Endothelial cell (in vitro differentiated cells): Measurements from ENCODE around the gene PARD6A. TPM values are rescaled to one million over a fixed set of nuclear protein-coding genes. Genes with fewer than 3 reads are reported as not detected.
A peak's percentile ranks its signal among the peaks of the same experiment; 100 is the strongest.

Experiments used
- DNase-seq: peaks from one replicate; pipeline ENCODE4 v3.0.0; 2021; ENCODE audit warnings: low spot score
- H3K27ac Mint-ChIP-seq: one replicate; pipeline ENCODE4 v1.8.0; 2021; ENCODE audit warnings: mixed read lengths, inconsistent platforms; ENCODE audit not compliant: unreplicated experiment
- H3K27me3 Mint-ChIP-seq: one replicate; pipeline ENCODE4 v1.8.0; 2021; ENCODE audit warnings: mild to moderate bottlenecking, moderate library complexity, mixed read lengths, inconsistent platforms; ENCODE audit not compliant: unreplicated experiment
- H3K36me3 Mint-ChIP-seq: one replicate; pipeline ENCODE4 v1.8.0; 2021; ENCODE audit warnings: mild to moderate bottlenecking, low read depth, mixed read lengths, inconsistent platforms; ENCODE audit not compliant: unreplicated experiment
- H3K4me1 Mint-ChIP-seq: one replicate; pipeline ENCODE4 v1.8.0; 2021; ENCODE audit warnings: mild to moderate bottlenecking, mixed read lengths, inconsistent platforms; ENCODE audit not compliant: unreplicated experiment
- H3K4me3 Mint-ChIP-seq: one replicate; pipeline ENCODE4 v1.8.0; 2021; ENCODE audit warnings: mild to moderate bottlenecking, mixed read lengths, inconsistent platforms; ENCODE audit not compliant: unreplicated experiment
- H3K9me3 Mint-ChIP-seq: one replicate; pipeline ENCODE4 v1.8.0; 2021; ENCODE audit warnings: mixed read lengths, inconsistent platforms; ENCODE audit not compliant: unreplicated experiment
- CTCF ChIP-seq: fragments of 200-600 bp; sonication (generic); IDR thresholded peaks from one replicate; pipeline ENCODE4 v1.5.0; 2021; ENCODE audit warnings: antibody characterized with exemption; ENCODE audit not compliant: unreplicated experiment
- total RNA-seq: library from RNA; stranded (reverse); fragmentation: NEBNext Ultra II Directional; extraction: Animal tissue kit (Norgen Biotek cat#: 25700); gene quantifications from one replicate; pipeline ENCODE4 v1.2.1, GENCODE V29; 2021; ENCODE audit not compliant: unreplicated experiment

Gene PARD6A
- total RNA-seq, 1 donor from 2014 or later, result 1.2 TPM

DNA sequence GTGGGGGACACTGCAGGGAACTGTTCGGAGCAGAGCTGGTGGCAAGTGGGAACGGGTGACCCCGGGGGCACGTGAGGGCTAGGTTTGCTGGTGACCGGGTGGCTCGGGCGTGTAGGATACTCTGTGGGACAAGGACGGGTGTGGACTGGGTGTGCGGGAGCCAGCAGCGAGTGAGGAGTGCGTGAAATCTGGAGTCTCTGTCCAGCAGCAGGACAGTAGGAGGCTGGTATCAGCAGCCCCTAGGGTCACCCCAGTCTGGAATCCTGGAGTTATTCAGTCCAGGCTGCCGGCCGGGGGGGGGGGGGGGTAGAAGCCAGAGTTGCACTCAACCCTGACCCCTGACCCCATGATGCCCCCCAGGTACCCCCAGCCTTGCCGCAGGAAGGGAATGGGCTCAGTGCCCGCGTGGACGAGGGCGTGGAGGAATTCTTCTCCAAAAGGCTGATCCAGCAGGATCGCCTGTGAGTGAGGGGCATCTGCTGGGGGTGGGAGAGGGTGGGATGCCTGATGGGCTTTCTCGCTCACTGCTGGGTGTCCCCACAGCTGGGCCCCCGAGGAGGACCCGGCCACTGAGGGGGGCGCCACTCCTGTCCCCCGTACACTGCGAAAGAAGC, 6.9 kb upstream of the PARD6A start:
- no peaks in the 10 kb centered on the region for H3K9me3 Mint-ChIP-seq
- DNase-seq, result no peak
- H3K27ac Mint-ChIP-seq, result no peak overlapping the region
- peak overlapping the region; percentile 78 for H3K4me3 Mint-ChIP-seq
- peaks cover 29% of the 10 kb centered on the region for H3K27me3 Mint-ChIP-seq
- H3K4me1 Mint-ChIP-seq, result peaks cover 9% of the 10 kb centered on the region
- no peak for TF ChIP-seq CTCF
- peaks cover 14% of the 10 kb centered on the region for H3K36me3 Mint-ChIP-seq

GRCh38 chr16:67654403-67654911, 6.3 kb upstream of the PARD6A start:
- no peak overlapping the region for H3K4me3 Mint-ChIP-seq
- no peak for DNase-seq
- H3K4me1 Mint-ChIP-seq, result peaks cover 9% of the 10 kb centered on the region
- H3K36me3 Mint-ChIP-seq, result peaks cover 14% of the 10 kb centered on the region
- TF ChIP-seq CTCF, result no peak
- no peak overlapping the region for H3K27ac Mint-ChIP-seq
- peaks cover 33% of the 10 kb centered on the region for H3K27me3 Mint-ChIP-seq
- H3K9me3 Mint-ChIP-seq, result no peaks in the 10 kb centered on the region

DNA sequence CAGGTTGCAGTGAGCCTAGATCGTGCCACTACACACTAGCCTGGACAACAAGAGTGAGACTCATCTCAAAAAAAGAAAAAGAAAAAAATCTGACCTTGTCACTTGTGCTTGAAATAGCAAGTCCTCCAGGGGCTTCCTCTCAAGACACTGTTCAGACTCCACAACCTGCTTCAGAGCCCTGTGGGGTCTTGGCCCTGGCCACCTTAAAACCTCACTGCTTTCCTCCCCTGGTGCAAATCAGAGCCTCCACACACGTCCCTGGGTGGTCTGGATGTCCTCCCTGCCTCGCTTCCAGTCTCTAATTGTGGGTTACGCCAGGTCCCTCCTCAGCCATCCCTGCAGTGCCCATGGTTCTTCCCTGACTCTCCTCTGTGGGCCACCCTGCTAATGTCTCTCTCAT, 5.4 kb upstream of the PARD6A start:
- H3K27me3 Mint-ChIP-seq, result peaks cover 31% of the 10 kb centered on the region
- peak overlapping the region; percentile 9 for H3K27ac Mint-ChIP-seq
- H3K4me3 Mint-ChIP-seq, result peak overlapping the region; percentile 61
- H3K36me3 Mint-ChIP-seq, result peaks cover 12% of the 10 kb centered on the region
- H3K4me1 Mint-ChIP-seq, result peaks cover 6% of the 10 kb centered on the region
- H3K9me3 Mint-ChIP-seq, result no peaks in the 10 kb centered on the region
- TF ChIP-seq CTCF, result no peak
- DNase-seq, result no peak

DNA sequence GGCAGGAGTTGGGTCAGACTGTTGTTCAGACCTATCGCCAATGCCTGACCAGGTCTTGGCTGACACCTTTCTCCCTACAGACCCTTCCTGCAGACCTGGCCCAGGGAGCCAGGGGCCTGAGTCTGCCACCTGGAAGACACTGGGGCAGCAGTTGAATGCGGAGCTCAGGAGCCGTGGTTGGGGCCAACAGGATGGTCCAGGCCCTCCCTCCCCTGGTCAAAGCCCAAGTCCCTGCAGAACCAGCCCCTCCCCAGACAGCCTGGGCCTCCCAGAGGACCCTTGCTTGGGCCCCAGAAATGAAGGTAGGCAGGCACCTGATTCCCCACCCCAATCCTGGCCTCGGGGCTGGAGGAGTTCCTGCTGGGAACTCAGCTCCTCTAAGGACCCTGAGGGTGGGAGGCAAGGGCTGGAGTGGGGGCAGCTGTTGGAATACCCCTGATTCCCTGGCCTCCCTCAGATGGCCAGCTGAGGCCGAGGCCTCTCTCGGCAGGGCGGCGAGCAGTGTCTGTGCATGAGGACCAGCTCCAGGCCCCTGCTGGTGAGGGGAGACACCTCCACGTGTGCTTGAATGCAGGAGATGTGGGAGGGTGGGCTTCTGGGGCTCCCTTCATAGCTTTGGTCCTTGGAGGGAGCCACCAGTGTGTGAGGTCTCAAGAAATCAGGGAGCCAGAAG, 4.3 kb upstream of the PARD6A start:
- Mint-ChIP-seq H3K4me3 (no peak overlapping the region), H3K27me3 (peaks cover 29% of the 10 kb centered on the region), H3K36me3 (peaks cover 6% of the 10 kb centered on the region), H3K27ac (no peak overlapping the region), H3K4me1 (peaks cover 6% of the 10 kb centered on the region), H3K9me3 (no peaks in the 10 kb centered on the region)
- TF ChIP-seq CTCF, result no peak
- no peak for DNase-seq

- peaks cover 29% of the 10 kb centered on the region for H3K27me3 Mint-ChIP-seq
- H3K27ac Mint-ChIP-seq, result no peak overlapping the region
- no peak overlapping the region for H3K4me3 Mint-ChIP-seq
- H3K4me1 Mint-ChIP-seq, result peaks cover 4% of the 10 kb centered on the region
- no peak for DNase-seq
- TF ChIP-seq CTCF, result no peak
- no peaks in the 10 kb centered on the region for H3K9me3 Mint-ChIP-seq
- peaks cover 6% of the 10 kb centered on the region for H3K36me3 Mint-ChIP-seq
Observed at GRCh38 chr16:67657017-67657608, 3.6 kb upstream of the PARD6A start.
